GM19240 (cell line): ENCODE results near the gene MPND.

ENCODE experiments used
- DNase-seq: peaks from one replicate; pipeline ENCODE4 v3.0.0; 2011; ENCODE audit warnings: low spot score; ENCODE audit not compliant: insufficient read length

Gene MPND

DNA sequence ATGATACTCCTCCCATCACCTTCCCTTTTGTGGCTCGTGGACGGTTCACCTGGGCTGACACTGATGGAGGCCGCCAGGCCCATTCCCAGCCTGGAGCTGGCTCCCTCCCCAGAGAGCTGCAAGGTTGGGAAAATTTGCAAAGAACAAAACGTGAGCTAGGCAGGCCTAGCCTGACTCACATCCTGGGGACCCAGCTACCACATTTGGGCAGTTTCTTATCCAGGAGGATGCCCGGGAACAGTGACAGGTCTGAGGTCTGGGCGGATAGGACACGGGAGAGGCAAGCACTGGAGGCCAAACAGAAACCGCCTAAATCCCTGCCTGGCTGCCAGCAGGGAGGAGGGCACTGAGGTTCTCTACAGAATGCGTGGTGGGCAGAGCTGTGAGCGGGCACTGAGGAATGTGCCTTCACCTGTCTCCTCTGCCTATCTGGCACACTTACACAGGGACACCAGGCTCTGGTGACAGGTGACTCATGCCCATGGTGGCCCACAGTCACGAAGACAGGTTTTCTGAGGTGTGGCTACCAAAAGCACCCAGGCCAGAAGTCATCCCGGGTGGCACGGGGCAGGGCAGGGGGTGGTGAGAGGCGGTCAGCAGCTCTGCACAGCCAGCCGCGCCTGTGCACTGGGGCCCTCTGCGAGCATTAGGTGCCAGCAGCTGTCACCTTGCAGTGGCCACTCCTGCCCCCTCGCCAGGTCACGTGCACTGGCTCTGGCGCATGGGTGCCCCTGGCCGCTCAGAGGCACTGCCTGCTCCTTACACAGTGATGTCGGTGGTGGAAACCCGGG lies 33.8 kb downstream of the MPND start:
- DNase-seq = no peak

DNA sequence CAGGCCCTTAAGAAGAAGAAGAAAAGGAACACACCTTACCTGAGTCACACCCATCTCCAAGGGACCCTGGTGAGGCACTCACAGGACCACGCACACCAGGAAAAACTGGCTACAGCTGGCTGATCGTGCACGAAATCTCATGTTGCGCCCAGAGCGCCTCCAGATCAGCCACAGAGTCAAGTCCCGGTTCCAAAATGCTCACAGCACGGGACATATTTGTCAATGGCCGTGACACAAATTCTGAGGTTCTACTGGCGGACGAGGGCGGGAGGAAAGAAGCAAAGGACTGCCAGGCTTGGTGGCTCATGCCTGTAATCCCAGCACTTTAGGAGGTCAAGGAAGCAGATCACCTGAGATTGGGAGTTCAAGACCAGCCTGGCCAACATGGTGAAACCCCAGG lies 35.5 kb downstream of the MPND start:
- DNase-seq = no peak

DNA sequence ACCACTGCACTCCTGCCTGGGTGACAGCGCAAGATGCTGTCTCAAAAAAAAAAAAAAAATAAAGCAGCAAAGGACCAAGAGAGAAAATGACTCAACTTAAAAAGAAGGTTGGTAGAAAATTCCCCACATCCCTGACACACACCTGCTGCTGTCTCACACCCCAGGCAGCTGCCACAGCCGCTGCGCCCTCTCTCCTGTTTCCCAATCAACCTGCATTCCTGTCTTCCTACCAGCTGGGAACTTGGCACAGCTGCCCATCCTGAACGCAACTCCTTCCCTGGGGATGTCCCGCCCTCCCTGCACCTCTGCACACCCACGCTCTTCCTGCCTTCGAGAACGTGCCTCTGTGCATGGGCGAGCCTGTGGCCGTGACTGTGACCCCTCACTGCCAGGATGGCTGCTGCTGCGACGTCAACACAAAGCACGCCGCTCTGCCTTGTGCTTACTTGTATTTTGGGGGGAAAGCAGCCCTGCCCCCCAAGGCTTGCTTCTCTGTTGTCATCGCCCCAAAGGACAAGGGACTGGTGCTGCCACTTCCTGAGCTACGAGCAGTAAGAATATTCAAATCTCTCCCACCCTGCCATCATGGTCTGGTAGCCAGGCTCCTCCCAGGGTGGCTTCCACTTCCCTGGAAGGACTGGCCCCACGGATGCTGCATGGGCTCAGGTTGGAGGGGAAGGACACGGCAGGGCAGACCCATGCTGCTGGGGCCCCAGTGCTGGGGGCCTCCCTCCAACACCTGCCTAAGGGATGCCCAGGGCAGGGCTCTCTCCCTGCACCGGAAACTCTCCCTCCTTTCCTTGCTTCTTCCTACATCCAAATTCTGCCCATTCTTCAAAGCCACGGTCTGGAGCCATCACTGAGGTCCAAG lies 36.3 kb downstream of the MPND start:
- DNase-seq = no peak

DNA sequence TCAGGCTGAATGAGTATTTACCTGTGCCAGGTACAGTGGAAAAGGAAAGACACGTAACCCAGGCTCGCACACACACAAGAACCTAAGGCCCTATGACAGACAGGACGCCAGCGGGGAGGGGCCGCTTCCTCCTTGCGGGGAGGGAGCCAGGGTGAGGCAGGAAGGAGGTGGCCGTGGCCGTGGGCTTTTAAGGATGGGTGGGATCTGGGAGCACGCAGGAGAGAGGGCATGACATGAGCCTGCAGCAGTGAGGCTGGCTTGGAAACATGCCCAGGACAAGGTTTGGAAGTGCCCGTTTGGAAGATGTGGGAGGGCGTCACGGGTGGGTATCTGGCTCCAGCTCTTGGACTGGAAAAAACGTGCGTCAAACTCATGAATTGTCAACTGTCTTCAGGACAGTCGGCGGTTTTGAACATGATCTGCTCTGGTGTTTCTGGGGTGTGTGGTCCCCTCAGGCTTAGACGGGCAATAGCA lies 36.9 kb downstream of the MPND start:
- DNase-seq = no peak

DNA sequence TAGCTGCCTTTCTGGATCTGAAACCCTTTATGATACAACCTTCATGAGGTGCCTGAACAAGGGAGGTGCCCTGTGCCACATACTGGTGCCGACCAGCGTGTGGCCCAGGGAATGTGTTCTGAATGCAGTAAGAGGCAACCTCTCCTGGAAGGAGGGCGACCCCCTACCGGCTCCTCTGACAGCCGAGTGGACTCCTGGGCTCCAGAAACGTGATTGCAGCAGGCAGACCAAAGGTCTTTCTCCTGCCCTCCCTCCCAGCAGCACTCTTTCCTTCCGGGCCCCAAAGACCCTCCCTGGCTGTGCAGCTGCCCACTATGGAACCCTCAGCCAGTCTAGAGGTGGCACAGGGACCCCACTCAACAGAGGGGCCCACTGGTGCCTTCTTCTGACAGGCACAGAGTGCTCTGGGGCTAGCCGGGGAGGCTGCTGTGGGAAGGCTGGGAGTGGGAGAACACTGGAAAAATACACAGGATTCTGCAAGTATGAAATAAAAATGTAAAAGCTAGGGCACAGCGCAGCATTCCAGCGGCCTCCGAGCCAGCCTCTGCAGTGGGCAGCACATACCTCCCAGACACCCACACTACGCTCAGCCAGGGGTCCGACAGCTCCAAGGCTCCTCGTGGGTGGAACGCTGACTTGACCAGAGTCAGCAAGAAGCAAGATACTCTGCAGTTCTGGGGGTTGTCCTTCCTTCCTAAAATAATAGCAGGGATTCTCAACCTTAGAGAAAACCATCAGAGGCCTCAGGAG lies 42.1 kb downstream of the MPND start:
- no peak for DNase-seq

DNA sequence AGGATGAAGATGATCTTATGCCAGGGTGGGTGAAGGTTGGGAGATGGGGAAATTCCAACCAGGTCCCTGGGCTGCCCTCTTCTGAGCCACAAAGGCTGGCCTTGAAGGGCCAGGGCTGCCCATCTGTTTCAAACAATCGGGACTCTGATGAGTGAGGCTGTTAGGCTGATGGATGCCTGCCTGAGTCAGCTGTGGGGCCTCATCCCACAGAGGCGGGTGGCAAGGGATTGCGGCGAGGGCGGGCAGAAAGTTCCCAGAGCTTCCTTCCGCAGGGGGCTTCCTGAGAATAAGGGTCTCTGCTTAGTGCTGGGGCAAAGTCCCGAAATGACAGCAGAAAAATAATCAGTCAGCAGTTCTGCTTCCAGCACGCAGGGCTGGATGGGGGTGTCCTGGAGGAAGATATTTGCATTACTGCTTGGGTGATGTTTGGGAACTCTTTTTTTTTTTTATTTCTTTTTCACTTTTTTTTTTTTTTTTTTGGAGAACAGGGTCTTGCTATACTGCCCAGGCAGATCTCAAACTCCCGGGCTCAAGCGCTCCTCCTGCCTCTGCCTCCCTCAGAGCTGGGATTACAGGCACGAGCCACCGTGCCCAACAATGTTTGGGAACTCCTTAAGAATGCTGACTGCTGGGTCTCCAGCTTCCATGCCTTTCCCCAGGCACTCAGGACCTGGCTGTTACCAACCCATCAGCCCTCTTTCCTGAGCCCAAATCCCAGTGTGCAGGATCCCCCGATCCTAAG lies 42.9 kb downstream of the MPND start:
- DNase-seq = no peak

DNA sequence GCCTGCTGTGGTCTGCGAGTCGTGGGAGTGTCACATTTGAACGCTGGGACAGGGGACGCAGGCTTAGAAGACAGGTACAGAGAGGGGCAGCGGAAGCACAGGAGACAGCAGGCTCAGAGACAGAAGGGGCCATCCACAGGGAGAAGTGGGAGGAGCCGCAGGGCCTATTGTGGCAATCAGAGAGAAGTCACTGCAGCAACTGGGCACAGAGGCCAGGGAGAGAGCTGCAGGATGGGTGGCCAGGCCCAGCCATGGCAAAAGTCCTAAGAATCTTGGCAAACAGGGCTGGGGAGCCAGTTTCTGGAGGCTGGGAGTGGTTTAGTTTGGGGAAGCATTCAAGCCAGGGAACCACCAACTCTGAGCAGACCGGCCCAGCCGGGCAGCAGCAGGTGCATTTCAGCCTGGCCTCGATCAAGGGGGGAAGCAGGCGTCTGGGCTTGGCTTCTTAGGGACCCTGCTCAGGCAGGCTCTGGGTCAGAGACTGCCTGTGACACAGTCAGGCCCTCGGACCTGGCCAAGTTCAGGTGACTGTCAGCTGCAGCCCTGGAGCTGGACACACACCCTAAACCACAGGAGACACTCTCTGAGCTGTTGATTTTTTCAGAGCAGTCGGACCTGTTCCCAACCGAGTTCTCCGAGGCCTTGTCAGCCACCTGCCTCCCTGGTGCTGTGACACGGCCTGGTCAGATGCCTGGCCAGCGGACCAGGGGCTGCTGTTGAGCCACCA lies 45.1 kb downstream of the MPND start:
- no peak for DNase-seq

DNA sequence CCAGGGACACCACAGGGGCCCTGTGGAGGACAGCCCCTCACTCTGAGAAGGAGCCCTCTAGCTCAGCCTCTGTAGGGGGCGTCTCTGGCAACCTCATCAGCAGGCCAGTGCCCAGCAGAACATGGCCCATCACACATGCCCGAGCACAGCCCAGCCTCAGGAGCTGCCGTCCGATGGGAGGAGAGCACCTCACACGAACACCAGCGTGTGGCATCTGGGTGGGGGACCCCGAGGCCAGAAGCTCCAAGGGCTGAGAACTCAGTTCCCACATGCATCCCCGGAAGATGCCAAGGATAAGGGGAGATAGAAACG lies 45.7 kb downstream of the MPND start:
- no peak for DNase-seq

DNA sequence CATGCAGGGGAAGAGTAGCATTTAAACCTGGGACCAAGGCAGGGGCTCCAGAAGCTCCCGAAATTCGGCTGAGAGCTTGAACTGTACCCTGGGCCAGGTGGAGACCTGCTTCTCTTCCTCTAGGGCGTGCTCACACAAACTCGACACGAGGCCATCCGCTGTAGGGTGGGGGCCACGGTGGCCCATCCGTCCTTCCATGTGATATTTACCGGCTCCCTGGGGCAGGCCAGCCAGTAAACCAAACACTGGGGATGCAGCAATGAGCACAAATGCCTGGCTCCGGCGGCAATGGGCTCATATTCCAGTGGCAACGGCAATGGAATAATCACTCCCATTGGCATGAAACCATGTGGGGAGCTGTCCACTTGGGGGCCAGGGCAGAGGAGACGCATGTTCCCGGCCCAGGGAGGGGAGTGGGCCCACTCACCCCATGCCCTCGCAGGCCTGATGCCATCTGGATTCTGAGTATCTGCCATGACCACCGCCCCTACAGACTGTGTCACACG lies 46.2 kb downstream of the MPND start:
- DNase-seq = no peak

DNA sequence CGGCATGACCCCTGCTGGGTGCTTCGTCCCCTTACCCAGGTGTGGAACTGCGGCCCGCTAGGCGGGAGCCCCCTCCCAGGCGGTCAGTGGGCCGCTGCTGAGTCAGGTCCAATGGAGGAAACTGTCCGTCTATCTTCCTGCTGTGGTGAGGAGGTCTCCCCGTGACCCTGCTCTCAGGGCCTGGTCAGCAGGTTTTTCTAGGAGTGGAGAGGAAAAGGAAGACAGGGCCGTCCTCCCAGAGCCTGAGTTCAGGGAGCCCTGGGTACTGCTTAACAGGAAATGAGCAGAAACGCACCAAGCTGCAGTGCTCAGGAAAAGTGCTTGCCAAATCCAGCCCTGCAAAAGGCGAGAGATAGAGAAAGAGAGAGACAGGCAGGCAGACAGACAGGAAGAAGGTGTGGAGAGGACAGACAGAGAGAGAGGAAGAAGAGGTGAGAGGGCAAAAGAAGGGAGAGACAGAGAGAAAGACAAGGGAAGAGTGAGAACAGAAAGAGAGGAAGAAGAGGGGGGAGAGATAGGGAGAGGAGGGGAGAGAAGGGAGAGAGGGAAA lies 46.7 kb downstream of the MPND start:
- DNase-seq = no peak

DNA sequence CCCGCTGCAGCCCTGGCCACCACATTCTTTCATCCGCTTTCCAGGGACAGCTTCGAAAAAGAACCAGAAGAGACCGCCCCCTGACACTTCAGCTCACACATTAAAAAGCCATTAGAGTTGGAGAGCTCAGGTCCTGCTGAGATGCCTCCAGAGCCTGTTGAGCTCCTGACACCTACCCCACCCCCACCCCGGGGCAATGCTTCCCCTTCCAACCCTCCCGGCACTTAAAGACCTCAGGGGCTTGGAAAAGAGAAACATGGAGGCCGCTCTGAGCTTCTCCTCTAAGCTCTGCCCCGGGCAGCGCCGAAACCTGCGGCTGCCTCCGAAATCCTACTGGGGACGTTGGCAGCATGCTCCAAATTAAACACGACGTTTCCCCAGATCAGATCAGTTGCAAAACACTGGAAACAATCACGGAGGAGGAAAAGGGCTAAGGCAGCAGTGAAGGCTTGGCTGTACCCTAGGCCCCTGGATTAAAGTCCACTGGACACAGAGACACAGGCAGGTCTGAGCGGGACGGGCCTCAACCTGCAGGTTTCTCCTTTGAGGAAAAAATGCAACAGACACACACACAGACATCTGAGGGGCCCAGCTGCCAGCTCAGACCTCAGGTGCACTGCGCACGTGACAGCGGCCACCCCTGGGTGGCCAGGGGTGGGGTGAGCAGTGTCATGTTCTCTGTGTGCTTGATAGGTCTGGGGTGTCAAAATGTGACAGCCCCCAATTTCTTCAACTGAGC lies 47.4 kb downstream of the MPND start:
- DNase-seq = no peak

DNA sequence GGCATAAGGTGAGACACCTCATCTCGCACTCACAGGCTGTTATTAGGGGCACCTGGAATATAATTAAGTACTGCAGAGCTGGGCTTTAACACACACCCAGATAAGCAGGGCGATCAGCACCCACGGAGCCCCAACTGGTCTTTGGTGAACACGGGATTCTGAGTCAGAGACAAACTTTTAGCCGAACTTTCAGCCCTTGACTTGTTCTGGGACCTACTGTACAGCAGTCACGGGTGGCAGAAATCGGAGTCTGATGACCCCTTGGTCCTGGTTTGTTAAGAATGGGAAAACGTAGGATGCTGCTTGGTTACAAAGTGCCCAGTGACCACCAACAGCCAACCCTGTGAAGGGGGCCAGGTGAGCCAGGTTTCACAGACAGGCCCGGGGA lies 47.9 kb downstream of the MPND start:
- no peak for DNase-seq

DNA sequence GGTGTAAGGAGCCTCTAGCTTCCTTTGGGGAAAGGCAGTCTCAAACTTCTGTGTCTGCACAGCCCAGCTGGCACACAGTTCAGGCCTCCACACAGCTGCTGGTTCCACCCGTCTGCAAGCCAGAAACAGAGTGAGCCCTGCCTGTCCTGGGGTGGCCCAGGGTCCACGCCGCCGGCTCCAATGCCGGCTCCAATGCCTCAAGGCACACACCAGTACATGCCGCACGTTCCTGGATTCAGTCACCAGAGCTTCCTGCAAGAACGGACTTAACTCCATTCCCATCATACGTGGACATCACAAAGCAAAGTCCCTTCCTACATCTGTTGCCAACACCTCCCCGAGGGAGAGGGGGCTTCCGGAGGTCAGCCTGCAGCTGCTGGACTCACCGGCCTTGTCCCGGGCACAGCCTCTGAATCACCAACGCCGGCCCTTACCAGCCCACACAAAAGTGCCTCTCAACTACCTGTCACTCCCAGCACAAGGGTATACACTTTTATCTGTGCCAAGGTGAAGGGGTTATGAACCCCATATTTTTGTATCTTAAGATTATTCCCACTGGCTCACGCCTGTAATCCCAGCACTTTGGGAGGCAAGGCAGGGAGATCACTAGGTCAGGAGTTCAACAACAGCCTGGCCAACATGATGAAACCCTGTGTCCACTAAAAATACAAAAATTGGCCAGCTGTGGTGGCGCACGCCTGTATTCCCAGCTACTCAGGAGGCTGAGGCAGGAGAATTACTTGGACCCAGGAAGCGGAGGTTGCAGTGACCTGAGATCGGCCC lies 48.5 kb downstream of the MPND start:
- DNase-seq = no peak

DNA sequence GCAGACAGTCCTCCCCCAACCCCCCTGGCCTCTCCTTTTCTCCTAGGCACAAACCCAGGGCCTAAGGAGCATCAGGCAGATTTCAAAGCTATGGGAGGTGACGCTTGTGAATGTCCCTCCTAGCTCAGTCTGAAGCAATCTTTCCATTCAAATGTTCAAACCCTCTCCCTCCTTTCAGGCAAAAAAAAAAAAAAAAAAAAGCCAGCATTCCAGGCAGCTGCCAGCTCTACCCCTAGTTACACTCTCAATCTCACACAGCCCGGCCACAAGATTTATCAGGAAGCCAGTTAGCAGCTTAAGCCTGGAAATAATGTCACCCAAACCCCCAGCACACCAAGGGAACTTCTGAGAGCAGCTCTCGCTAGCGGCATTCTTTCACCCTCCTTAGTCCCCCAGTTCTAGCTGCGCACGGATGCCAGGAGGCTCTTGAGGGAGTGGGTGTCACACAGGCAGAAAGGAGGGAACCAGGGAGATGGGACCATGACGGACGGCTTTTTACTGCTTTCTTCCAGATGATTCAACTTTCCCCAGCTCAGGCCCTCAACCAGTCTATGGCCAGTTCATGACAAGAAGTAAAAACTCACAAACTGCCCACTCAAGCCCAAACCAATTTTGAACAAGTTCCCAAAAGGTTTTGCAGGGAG lies 50.7 kb downstream of the MPND start:
- no peak for DNase-seq

DNA sequence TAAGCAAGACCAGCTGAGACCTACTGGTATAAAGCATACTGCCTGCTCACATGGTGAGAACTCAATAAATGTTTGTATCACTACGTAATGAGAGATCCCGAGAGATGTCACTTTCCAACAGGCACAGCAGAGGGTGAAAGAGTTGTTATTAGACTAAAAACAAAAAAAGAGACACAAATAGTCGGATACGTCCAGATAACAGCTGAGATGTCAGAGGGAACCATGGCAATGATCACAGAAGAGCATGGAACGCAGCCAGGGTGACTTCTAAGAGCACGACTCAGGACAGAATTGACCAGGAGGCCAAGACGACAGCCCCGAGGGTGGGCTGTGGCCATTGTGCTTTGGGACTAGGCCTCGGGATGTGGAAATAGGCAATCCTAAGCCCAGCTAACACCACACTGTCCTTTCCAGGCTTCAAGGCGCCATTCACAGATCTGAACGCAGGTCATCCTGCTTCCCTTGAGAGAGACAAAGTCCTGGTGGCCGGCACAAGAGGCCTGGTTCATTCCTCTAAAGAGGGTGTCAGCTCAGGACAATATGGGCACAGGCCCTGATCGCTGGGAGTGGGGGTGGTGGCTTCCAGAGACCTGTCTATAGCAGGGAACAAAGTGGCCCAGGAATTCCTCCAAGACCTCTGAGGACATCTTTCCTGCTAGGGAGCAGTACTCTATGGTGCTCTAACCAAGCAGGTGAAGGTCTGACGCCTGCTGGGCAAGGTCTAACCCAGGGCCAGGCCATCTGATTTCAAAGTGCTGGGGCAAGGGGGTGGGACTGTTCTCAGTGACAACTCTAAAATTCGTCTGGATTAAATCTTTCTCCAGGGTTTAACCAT lies 53.8 kb downstream of the MPND start:
- DNase-seq = no peak

DNA sequence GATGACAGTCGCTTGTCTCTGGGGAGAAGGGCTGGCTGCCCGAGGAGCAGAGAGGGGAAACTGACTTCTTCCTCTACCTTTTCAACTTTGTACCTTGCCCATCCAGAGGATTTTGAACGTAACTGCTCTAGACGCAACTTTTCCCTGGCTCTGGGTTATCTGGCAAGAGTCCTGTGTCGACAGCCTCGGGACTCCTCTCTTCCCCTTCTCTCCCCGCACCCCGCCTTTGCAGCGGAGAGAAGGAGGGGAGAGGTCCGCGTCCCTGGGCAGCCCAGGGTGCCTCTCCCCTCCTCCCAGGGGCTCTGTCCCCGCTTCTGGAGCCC lies 56.4 kb downstream of the MPND start:
- no peak for DNase-seq

DNA sequence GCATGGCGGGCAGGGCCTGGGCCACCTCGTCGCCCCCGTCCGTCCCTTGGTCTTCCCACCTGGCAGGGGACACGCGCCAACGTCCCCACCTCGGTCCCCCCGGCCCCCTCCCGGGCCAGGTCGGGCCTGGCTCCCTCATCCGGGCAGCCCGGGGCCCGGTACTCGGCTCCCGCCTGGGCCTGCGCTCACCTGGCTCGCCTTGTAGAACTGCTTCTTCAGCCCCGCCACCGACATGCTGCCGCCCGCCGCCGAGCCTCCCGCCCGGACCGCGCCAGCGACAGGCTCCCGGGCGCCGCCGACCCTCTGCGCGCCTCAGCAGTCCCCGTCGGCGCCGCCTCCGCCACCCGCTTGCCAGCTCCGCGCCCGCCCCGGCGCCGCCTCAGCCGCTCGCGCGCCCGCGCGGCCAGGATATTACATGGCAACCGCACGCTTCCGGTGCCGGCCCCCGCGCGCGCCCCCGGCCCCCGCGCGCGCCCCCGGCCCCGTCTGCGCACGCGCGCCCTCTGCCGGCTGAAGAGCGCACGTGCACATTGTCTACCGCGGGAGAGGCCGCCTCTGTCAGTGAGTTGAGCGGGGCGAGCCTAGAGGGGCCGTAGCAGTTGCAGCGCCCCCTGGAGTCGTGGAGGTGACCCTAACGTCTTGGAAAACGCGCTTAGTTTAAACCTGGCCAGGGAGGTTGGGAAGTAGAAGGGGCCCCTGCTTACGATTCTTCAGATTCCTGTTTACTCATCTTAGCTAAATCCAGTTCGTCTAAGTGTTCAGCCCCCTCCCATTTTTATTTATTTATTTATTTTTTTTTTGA lies 57.0 kb downstream of the MPND start, which contains the start of gene SH3GL1:
Gene SH3GL1 (minus strand): TSS at position 413 of the 802 bp plus-strand sequence. CDS start 179 bp downstream, at position 234.
- DNase-seq = peak; percentile 79
